Smooth muscle cell (in vitro differentiated cells): Measurements from ENCODE around the gene SLC1A5. TPM values are rescaled to one million over a fixed set of nuclear protein-coding genes. Genes with fewer than 3 reads are reported as not detected.

Source experiments
- DNase-seq: peaks from one replicate; lab custom pipeline; 2025; ENCODE audit not compliant: unreplicated experiment; lab: John Stamatoyannopoulos, UW
- H2AFZ ChIP-seq: fragments of 200-600 bp; sonication (generic); 2 replicates; pipeline ENCODE4 v1.6.0; 2016; ENCODE audit warnings: antibody characterized with exemption, low read depth, mild to moderate bottlenecking
- H3F3A ChIP-seq: fragments of 200-600 bp; sonication (generic); 2 replicates; pipeline ENCODE4 v1.6.0; 2017; ENCODE audit warnings: antibody characterized with exemption, low read depth
- H3K27ac ChIP-seq: fragments of 200-600 bp; sonication (generic); 2 replicates; pipeline ENCODE4 v1.5.1; 2016; ENCODE audit warnings: low read depth, mild to moderate bottlenecking
- H3K27me3 ChIP-seq: fragments of 200-600 bp; sonication (generic); 2 replicates; pipeline ENCODE4 v1.6.1; 2016; ENCODE audit warnings: low read depth, mild to moderate bottlenecking
- H3K36me3 ChIP-seq: fragments of 200-600 bp; sonication (generic); 2 replicates; pipeline ENCODE4 v1.5.1; 2016; ENCODE audit warnings: low read depth
- H3K4me1 ChIP-seq: fragments of 200-600 bp; sonication (generic); 2 replicates; pipeline ENCODE4 v1.5.1; 2016; ENCODE audit warnings: low read depth
- H3K4me2 ChIP-seq: fragments of 200-600 bp; sonication (generic); 2 replicates; pipeline ENCODE4 v1.6.0; 2016; ENCODE audit warnings: mild to moderate bottlenecking
- H3K4me3 ChIP-seq: fragments of 200-600 bp; sonication (generic); 2 replicates; pipeline ENCODE4 v1.5.1; 2016; ENCODE audit warnings: mild to moderate bottlenecking
- H3K79me2 ChIP-seq: fragments of 200-600 bp; sonication (generic); 2 replicates; pipeline ENCODE4 v1.6.0; 2016; ENCODE audit warnings: low read depth, mild to moderate bottlenecking
- H3K9ac ChIP-seq: fragments of 200-600 bp; sonication (generic); 2 replicates; pipeline ENCODE4 v1.6.0; 2016; ENCODE audit warnings: low read depth
- H3K9me3 ChIP-seq: fragments of 200-600 bp; sonication (generic); replicated peaks from 2 replicates; pipeline ENCODE4 v1.5.1; 2016; ENCODE audit warnings: low read depth
- H4K20me1 ChIP-seq: fragments of 200-600 bp; sonication (generic); 2 replicates; pipeline ENCODE4 v1.6.0; 2016; ENCODE audit warnings: low read depth
- CTCF ChIP-seq: fragments of 200-600 bp; sonication (generic); IDR thresholded peaks from 2 replicates; pipeline ENCODE4 v1.5.1; 2017; ENCODE audit warnings: borderline replicate concordance, mild to moderate bottlenecking, antibody characterized with exemption; ENCODE audit not compliant: insufficient read depth, poor library complexity, severe bottlenecking
- WGBS: methylation state at CpG from one replicate; pipeline ENCODE4 v1.1.7; 2016; ENCODE audit warnings: low lambda C conversion rate; 5-methylcytosine and 5-hydroxymethylcytosine counted together
- polyA plus RNA-seq: library from polyadenylated mRNA; unstranded; fragments of >200 nt; fragmentation: Nextera tagmentation; extraction: Ambion mirVana; gene quantifications from 2 replicates; pipeline ENCODE4 v1.2.1, GENCODE V29; 2016
- total RNA-seq: library from RNA; depleted of rRNA; stranded (reverse); fragments of >200 nt; gene quantifications from 2 replicates; pipeline ENCODE4 v1.2.3, GENCODE V29; 2014

The SLC1A5 gene
- total and polyA plus RNA-seq, 2 experiments from 2014 or later, result 101 to 231 TPM

- TF ChIP-seq CTCF, result peak; percentile 79
- DNase-seq, result peak; percentile 24
- WGBS, result 87% methylated on average over 21 of the region's 21 CpGs
Observed at GRCh38 chr19:46748325-46749109, 39.9 kb downstream of the SLC1A5 start.

DNA sequence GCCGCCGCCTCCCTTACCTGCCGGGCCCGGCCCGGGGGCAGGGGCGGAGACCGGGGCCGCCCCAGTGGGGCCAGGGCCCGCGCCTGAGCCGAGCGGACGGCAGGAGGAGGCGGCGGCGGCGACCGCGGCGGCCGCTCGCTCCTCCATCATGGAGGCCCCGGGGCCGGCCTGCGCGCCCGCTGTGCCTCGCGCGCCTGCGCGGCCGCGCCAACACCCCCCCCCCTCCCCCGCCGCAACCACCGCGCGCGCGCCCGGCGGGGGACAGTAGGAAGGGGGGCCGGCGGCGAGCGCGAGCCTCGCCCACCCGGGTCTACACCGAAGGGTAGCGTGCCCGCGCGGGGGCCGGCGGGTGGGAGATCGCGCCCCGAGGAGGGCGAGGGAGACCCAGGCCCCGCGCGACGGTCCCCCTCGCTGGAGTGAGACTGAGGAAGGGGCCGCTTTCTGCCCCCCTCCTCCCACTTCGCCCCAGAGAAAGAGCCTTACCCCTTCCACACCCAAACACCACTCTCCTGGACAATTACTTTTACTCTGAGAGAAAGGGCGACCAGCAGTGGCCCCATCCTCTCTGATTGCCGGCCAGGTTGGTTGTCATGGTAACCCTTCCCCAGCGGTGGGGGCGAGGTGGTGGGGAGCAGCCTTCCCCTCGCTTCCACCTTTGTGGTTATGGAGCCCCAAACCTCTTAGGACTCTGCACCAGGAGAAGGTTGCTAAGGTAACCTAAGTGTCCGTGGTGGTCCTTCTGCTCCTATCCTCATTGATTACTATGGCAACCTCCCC is 41.9 kb downstream of the SLC1A5 start, which contains the start of gene STRN4:
TSS of gene STRN4 (minus strand) at position 170 of the 777 bp plus-strand sequence. CDS start at position 150, 20 bp downstream.
- H3K79me2 ChIP-seq, result peaks cover 50% of the 10 kb centered on the region
- no peaks in the 10 kb centered on the region for H3K36me3 ChIP-seq
- H3K27me3 ChIP-seq, result no peaks in the 10 kb centered on the region
- peak within 1 kb of the TSS; percentile 82 for H2AFZ ChIP-seq
- peak within 1 kb of the TSS; percentile 93 for H3K9ac ChIP-seq
- peak; percentile 28 for DNase-seq
- H3F3A ChIP-seq, result no peaks in the 10 kb centered on the region
- peak within 1 kb of the TSS; percentile 56 for H3K27ac ChIP-seq
- TF ChIP-seq CTCF, result no peak
- H3K9me3 ChIP-seq, result no peaks in the 10 kb centered on the region
- peaks cover 8% of the 10 kb centered on the region for H3K4me1 ChIP-seq
- peaks cover 42% of the 10 kb centered on the region for H4K20me1 ChIP-seq
- peak within 1 kb of the TSS; percentile 99 for H3K4me2 ChIP-seq
- WGBS, result 5% methylated on average over 13 of the region's 74 CpGs
- peak within 1 kb of the TSS; percentile 97 for H3K4me3 ChIP-seq

More at GRCh38 chr19:46748325-46749109, 39.9 kb downstream of the SLC1A5 start:
- Histone ChIP-seq H3K9me3 (no peaks in the 10 kb centered on the region), H3K4me3 (no peak overlapping the region), H3K9ac (no peak overlapping the region), H3K36me3 (no peaks in the 10 kb centered on the region), H3K27me3 (no peaks in the 10 kb centered on the region), H3K27ac (no peak overlapping the region), H4K20me1 (peaks cover 21% of the 10 kb centered on the region), H3K4me1 (peaks cover 8% of the 10 kb centered on the region), H3F3A (no peaks in the 10 kb centered on the region), H3K4me2 (no peak overlapping the region), H2AFZ (no peak overlapping the region), H3K79me2 (peaks cover 29% of the 10 kb centered on the region)

- Histone ChIP-seq H2AFZ (peak within 1 kb of the TSS; percentile 82), H3K4me2 (peak within 1 kb of the TSS; percentile 99), H3K4me3 (peak within 1 kb of the TSS; percentile 97), H3K27ac (peak within 1 kb of the TSS; percentile 56), H3F3A (no peaks in the 10 kb centered on the region), H3K27me3 (no peaks in the 10 kb centered on the region), H3K4me1 (peaks cover 8% of the 10 kb centered on the region), H3K9ac (peak within 1 kb of the TSS; percentile 93), H3K36me3 (no peaks in the 10 kb centered on the region), H3K79me2 (peaks cover 57% of the 10 kb centered on the region), H3K9me3 (no peaks in the 10 kb centered on the region), H4K20me1 (peaks cover 50% of the 10 kb centered on the region)
- no peak for DNase-seq
- TF ChIP-seq CTCF, result no peak
- WGBS, result 0% methylated on average over 8 of the region's 68 CpGs
Observed at GRCh38 chr19:46745521-46746280, 42.7 kb downstream of the SLC1A5 start, which contains the start of gene FKRP. FKRP (plus strand) TSS chr19:46746057; CDS start chr19:46755451, 9,394 bp downstream.
